GM18951 (cell line): ENCODE results near the gene GPR137.

Experiments used
- POLR2A ChIP-seq: IDR thresholded peaks from 4 replicates; pipeline ENCODE4 v1.6.1; 2011; ENCODE audit warnings: mild to moderate bottlenecking; ENCODE audit not compliant: insufficient read length, insufficient read depth; ENCODE audit errors: extremely low read depth
- in situ Hi-C: fragments of 300-500 bp; cut with MboI; formaldehyde crosslinking; loops from one replicate; pipeline ENCODE4 v1.12.0; 2022; ENCODE audit warnings: low sequenced_read_pairs, mixed read lengths, inconsistent platforms; ENCODE audit not compliant: unreplicated experiment

The GPR137 gene

DNA sequence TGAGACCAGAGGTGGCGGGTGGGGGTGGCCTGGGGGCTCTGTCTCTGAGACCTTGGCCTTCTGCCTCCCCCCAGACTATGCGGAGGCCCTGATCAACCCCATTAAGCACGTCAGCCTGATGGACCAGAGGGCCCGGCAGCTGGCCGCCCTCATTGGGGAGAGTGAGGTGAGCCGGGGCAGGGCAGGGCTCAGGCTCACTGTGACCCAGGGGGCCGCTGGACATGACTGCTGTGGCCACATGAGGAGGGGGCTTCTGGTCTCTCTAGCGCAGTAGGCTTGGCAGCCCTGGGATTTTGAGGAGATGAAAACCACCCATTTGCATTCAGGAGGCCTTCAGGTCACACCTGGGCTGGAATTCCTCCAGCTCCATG, 21.7 kb upstream of the GPR137 start:
- TF ChIP-seq POLR2A, result no peak
- in situ Hi-C loops, result no loop called here

DNA sequence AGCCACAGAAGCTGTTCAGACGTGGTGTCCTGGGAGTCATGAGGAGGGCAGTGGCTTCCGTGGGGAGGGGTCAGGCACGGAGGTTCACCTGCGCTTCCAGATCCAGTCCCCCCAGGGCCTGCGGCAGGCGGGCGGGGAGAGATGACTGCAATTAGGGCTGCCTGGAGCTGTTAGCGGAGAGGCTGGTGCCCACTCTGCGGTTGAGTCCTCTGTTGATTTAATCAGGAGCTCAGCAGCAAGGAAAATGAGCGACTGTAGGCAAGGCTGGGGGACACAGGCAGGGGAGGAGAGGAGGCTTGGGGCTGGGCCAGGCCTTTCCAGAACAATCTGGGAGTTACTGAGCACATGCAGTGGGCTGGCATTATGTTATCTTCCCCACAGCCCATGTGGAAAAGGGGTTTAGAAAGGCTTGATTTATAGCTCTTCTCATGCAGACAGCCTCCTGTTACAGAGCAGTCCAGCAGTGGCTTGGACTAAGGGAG, 21.2 kb upstream of the GPR137 start:
- no peak for TF ChIP-seq POLR2A
- in situ Hi-C loops, result no loop called here

DNA sequence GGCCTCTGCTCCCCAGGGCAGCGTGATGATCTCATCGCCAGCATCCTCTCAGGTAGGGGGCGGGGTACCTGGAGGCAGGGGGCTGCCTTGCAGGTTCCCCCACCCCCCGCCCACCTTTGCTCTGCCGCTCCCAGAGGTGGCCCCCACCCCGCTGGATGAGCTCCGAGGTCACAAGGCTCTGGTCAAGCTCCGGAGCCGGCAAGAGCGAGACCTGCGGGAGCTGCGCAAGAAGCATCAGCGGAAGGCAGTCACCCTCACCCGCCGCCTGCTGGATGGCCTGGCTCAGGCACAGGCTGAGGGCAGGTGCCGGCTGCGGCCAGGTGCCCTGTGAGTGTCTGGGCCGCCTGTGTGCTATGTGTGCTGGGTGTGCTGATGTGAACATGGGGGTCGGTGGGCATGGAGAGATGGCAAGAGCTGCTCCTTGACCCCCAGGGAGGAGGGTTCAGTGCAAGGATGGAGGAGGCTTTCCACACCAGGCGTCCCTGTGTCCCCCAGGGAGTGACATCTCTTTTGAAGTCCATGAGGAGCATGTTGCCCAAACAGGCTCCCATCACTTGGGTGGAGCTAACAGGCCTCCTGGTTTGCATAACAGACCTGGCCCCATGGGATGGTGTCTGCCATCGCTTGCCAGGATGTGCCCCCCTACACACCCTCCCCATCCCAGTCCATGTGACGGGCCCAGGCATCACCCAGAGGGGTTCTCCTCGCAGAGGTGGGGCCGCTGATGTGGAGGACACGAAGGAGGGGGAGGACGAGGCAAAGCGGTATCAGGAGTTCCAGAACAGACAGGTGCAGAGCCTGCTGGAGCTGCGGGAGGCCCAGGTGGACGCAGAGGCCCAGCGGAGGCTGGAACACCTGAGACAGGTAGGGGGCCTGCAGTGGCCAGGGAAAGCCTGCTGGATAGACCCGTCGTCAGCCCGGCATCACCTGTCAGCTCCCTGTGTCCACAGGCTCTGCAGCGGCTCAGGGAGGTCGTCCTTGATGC, 20.2 kb upstream of the GPR137 start:
- in situ Hi-C loops, result no loop called here
- TF ChIP-seq POLR2A, result no peak

DNA sequence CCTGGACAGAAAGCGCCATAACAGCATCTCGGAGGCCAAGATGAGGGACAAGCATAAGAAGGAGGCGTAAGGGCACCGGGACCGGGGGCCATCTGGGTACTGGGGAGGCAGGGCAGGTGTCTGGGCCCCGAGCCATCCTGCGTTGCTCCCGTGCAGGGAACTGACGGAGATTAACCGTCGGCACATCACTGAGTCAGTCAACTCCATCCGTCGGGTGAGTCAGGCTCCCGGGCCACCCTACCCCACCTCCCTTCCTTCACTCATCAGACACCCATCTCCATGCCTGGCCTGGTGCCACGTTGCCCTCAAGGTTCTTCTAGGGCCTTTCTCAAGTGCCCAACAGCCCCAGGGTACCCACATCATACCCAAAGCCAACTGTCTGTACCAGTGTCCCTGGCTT, 19.3 kb upstream of the GPR137 start:
- in situ Hi-C loops, result no loop called here
- no peak for TF ChIP-seq POLR2A

DNA sequence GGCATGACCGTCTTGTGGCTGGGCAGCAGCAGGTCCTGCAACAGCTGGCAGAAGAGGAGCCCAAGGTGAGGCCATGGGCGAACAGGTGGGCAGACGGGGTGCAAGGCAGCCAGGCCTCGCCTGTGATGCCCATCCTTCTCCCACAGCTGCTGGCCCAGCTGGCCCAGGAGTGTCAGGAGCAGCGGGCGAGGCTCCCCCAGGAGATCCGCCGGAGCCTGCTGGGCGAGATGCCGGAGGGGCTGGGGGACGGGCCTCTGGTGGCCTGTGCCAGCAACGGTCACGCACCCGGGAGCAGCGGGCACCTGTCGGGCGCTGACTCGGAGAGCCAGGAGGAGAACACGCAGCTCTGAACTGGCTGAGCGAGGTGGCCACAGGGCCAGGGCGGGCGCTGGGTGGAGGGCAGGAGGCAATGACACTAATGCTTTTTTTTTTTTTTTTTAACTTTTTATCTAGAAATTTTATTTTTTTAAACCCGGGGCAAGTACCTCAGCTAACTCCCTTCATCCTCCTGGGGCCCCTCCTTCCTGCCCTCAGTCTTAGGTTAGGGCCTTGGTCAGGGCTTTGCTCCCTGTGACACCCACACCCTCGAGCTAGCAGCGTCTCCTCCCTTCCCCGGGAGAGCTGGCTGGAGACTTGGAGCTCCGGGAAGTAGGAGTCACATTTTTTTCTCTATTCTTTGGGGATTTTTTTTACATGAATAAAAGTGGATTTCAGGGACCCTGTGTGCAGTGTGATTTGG, 18.3 kb upstream of the GPR137 start:
- TF ChIP-seq POLR2A, result no peak
- in situ Hi-C loops, result no loop called here

DNA sequence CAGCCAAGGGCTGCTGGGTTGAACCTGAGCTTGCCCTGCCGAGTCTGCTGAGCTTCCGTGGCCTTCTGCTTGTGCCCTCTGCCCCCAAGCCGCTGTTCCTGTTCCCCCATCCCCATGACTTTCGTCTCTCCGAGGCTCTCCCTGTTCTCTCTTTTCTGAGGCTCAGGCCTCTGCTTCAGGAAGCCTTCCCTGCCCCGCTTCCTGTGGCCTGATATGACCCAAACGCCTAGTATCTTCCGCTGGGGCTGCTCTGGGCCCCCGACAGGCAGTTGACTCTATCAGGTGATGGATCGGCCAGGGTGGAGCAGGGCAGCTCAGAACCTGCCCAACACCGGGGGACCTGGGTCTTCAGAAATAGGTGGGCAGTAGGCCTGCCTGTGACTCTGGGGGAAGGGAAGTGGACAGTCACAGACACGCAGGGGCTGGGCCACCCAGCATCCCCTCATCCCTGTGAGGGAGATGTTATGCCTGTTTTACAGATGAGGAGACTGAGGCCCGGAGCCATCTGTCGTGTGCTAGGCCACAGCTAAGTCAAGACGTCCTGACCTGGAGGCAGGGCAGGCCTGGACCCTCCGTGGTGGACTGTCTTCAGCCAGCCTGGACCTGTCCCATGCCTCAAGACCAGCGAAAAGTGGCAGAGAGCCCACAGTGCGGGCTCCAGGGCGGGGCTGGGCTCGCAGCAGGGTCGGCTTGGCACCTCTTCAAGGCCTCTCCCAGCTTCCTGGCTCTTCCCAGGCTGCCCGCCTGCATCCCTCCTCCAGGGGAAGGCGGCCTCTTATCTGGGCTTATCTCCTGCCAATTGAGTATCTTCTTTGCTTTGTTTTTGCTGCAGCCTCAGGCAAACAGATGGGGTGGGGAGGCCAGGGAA, 17.4 kb upstream of the GPR137 start:
- TF ChIP-seq POLR2A, result no peak
- in situ Hi-C loops, result no loop called here

DNA sequence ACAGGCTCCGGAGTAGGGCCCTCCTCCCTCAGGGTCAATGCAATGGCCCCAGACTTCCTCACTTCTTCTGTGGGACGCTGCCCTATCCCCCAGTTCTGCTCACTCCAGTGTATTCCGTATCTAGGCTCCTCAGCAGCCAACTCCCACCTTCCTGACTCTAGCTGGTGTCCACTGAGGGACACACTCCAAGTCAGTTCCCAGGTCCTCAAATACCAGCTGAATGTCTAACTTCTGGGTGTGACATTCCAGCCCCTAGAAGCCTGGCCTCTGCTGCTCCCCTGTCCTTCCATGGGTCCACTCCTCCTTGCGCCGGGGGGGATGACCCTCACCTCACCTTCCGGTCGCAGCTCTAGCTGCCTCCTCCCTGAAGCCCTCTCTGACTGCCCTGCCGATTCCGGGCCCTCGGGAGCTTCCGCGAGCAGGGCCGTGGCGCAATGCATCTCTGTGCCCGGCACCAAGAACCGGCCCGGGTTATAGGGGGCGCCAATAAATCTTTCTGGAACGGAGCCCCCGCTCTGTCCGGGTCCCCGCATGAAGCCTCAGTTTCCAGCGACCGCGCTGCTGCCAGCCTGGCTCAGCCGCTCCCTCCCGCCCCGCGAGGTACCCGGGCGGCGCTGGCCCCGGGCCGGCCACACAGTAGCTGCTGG, 16.6 kb upstream of the GPR137 start:
- in situ Hi-C loops, result no loop called here
- no peak for TF ChIP-seq POLR2A

DNA sequence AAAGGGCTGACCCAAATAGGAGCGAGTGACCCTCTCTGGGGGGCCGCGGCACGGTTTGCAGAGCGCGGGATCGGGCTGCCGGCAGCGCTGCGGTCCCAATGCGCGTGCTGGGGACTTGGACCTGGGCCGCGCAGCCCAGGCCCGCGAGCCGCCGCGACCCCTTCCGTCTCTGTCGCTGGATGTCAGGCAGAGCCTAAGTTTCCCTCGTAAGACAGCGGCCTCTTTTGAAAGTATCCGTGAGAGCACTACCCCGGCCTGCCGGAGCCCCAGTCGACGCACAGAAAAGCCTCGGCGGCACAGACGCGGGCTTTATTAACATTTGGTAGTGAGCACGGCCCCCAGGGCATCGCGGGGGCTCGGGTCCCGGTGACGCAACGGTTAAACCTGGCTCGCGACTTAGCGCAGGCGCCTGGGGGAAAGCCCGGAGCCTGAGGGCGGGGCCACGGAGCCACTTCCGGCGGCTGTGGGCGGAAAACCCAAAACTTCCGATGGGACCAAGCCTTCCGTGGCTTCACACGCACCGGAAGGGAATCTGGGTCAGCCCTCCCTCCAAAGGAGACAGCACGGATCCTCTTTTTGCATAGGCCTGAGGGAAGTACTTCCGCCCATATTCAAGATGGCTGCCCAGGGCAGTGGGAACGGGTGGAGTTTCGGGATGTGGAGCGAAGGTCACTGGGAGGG, 16.0 kb upstream of the GPR137 start:
- in situ Hi-C loops, result no loop called here
- peak; percentile 75 for TF ChIP-seq POLR2A

DNA sequence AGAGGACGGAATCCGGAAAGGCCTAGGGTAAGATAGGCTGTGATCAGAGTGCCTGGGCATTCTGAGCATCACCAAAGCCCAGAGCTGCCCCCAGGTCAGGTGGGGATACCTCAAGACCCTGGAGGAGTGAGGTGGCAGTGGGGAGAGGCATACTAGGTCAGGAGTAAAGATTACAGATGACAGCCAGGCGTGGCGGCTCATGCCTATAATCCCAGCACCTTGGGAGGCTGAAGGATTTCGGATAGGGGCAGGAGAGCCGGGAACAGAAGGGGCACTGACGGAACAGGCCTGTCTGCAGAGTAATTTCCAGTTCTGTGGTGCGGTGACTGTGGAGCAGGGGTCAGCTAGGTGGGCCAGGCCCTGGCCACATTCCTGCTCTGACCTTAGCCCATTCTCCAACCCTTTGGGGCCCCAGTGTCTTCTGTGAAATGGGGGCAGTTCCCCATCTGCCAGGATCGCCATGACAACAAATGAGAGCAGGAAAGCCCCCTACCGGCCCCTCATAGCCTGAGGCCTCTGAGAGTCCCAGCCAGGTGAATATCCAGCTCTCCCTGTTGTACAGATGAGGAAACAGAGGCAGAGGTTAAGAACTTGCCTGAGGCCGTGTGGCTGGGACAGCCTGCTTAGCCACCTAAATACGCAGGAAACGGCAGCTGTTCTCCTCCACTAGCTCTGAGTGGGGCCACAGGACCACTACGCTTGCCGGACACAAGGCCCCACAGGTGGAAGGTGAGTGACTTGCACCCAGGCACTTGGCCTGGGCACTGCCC, 10.4 kb upstream of the GPR137 start:
- in situ Hi-C loops, result no loop called here
- no peak for TF ChIP-seq POLR2A

DNA sequence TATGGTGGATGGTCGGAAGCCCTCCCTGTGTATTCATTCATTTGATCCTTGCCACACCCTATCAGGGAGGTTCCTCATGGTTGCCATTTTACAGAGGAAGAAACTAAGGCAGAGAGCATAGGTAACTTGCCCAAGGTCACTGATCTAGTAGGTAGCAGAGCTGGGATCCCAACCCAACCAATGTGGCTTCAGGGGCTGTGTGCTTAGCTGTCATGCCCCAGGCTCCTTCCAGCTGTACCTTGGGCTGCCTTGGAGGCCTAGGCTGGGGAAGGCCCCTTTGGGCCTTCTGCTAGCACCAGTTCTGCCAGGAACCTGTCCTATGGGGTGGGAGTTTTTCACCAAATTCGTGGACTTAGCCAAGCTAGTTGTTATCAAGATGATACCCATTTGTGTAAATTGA, 9.8 kb upstream of the GPR137 start:
- no peak for TF ChIP-seq POLR2A
- in situ Hi-C loops, result no loop called here

DNA sequence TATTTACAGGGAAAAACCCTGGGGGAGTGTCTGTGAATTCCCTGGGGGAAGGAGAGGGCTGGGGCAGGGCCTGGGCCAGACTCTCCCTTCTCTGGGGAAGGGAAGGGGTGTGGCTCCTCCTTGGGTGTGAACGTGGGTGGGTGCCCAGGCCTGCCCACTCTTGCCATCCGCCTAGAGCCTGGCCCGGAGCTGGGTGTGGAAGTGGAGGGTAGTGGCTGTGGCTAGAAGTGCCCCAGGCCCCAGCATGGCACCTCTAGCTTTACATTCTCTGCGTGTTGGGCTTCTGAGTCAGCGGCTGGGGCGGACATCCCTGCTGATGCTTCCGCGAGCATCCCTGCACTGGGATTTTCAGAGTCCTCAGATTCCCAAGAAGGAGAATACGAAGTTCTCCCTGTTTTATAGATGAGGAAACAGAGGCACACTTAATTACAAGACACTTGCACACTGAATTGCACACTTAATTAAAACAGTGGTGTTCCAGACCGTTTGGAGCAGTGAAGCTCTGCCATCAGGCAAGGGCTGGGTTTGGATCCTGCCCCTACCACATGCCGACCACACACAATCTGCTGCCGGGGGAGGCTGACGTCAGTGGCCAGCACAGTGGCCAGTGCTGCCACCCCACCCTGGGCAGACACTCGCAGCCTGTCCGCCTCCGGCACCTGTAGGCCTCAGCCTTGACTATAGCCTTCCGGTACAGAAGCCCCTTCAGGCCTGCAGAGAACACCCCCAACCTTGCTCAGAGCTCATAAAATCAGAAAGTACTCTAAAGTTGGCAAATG, 8.8 kb upstream of the GPR137 start:
- TF ChIP-seq POLR2A, result no peak
- in situ Hi-C loops, result no loop called here
